Heart left ventricle (tissue), 16 donors: ENCODE measurements around the gene TAS2R31. TPM values are rescaled to one million over a fixed set of nuclear protein-coding genes. Genes with fewer than 3 reads are reported as not detected.
"Not testable (repeated sequence)": the region's sequence is repeated elsewhere in the genome, so short reads cannot be mapped to it uniquely, and the experiment has no call there.

Source experiments
- ATAC-seq, 4 donors: fragments of 200-7000 bp; cut with Tn5 transposase; one replicate each; pipeline ENCODE4 v1.9.1; 2020 to 2022; ENCODE audit warnings: moderate library complexity in 4 of 4, mild to moderate bottlenecking in 3 of 4, moderate number of reproducible peaks in 1 of 4
- DNase-seq, 5 donors: peaks; one replicate each; pipeline ENCODE4 v3.0.0-alpha.2; 2020
- H3K27ac ChIP-seq, 12 donors: fragments of 200-600 bp; sonication (generic) in 4 of 12; one replicate each; pipeline versions ENCODE4 v1.5.0 to v1.8.0; 2016 to 2022; ENCODE audit warnings: mild to moderate bottlenecking in 2 of 12
- H3K27me3 ChIP-seq, 9 donors: fragments of 200-600 bp; sonication (generic) in 2 of 9; one replicate each; pipeline versions ENCODE4 v1.5.1 to v1.8.0; 2016 to 2022; ENCODE audit warnings: mild to moderate bottlenecking in 3 of 9
- H3K36me3 ChIP-seq, 9 donors: fragments of 200-600 bp; sonication (generic) in 2 of 9; one replicate each; pipeline versions ENCODE4 v1.5.0 to v1.8.0; 2018 to 2022; ENCODE audit warnings: mild to moderate bottlenecking in 2 of 9
- H3K4me1 ChIP-seq, 12 donors: fragments of 200-600 bp; sonication (generic) in 4 of 12; one replicate each; pipeline versions ENCODE4 v1.5.0 to v1.8.0; 2016 to 2022; ENCODE audit warnings: mild to moderate bottlenecking in 3 of 12
- H3K4me3 ChIP-seq, 12 donors: fragments of 200-600 bp; sonication (generic) in 4 of 12; one replicate each; pipeline versions ENCODE4 v1.5.0 to v1.8.0; 2017 to 2022; ENCODE audit warnings: mild to moderate bottlenecking in 9 of 12, moderate library complexity in 4 of 12
- H3K9me3 ChIP-seq, 12 donors: fragments of 200-600 bp; sonication (generic) in 4 of 12; one replicate each; pipeline versions ENCODE4 v1.5.0 to v1.8.0; 2016 to 2022; ENCODE audit warnings: mild to moderate bottlenecking in 1 of 12
- CTCF ChIP-seq, 12 donors: fragments of 200-600 bp; sonication (generic) in 4 of 12; IDR thresholded peaks; one replicate each; pipeline versions ENCODE4 v1.5.0 to v1.8.0; 2018 to 2022; ENCODE audit warnings: antibody characterized with exemption in 12 of 12, mild to moderate bottlenecking in 5 of 12
- POLR2A ChIP-seq, 2 donors: fragments of 450-650 bp; IDR thresholded peaks; one replicate each; pipeline ENCODE4 v1.6.1; 2017; ENCODE audit warnings: antibody characterized with exemption in 2 of 2, mild to moderate bottlenecking in 2 of 2, moderate library complexity in 2 of 2
- whole genome bisulfite sequencing, 4 donors: extraction: QIAGEN DNeasy Blood & Tissue Kit in 2 of 4; methylation state at CpG; one replicate each; pipeline versions ENCODE4 v1.1.5 to v1.1.7; 2013 to 2018; 5-methylcytosine and 5-hydroxymethylcytosine counted together
- intact Hi-C, 10 donors: fragments of 100-400 bp; cut with DNase I; formaldehyde crosslinking; loops; one replicate each; pipeline versions ENCODE4 v1.11.1 to v1.14.2; 2022
- polyA plus RNA-seq, 2 donors: library from polyadenylated mRNA; stranded (reverse); fragments of 200-250 nt; gene quantifications; one replicate each; pipeline ENCODE4 v1.2.3, GENCODE V29; 2013
- total RNA-seq, 9 donors: library from RNA; depleted of rRNA in 2 of 9; stranded (reverse); fragments of >200 nt in 2 of 9; fragmentation: NEBNext Ultra II Directional in 3 of 9; extraction: Animal tissue kit (Norgen Biotek cat#: 25700) in 3 of 9; gene quantifications; one replicate each; pipeline versions ENCODE4 v1.1.0 to v1.2.4, GENCODE V29; 2016 to 2023
- donor health status: ischemic (EF 13 %, LVEDD 7.1; RV severe dilation, severe dysfunction).
- donor health status: healthy with polysubstance abuse.
- donor health status: DM: no; HTN: yes; CAD: no.
- donor health status: DM: no; HTN: no; CAD: no.
- donor health status: ischemic (EF 25% LVEDD 6.9; RV normal size, moderate dysfunction).
- donor health status: ischemic (EF 25% LVEDD 5.7; RV mildly dilated, moderate dysfunction).
- donor health status: healthy.
- donor health status: DM: yes; HTN: yes; CAD: no.
- donor health status: ischemic (EF 35%, LVEDD 5.7; RV mildly dilated, moderate dysfunction).
- donor health status: nonischemic (EF 11% LVEDD 7.7; RV severe dilation, severe dysfunction).
- donor health status: DM: yes; HTN: yes; CAD: no.
- donor health status: PGD.
- donor health status: ischemic (EF 29% LVEDD 5.4; RV normal size, mild dysfunction).
- donor health status: nonischemic (EF 23%, LVEDD 6.1; RV moderate dilation, normal function).

TAS2R31 gene
- total and polyA plus RNA-seq, 11 donors, result 0.48 to 1.8 (median 0.62) TPM; not detected in 4

GRCh38 chr12:11040162-11040561 lies 9.0 kb upstream of the TAS2R31 start:
- H3K4me3 ChIP-seq, result no peak overlapping the region
- peaks cover 0 to 4% (median 0%) of the 10 kb centered on the region in 12 donors for H3K4me1 ChIP-seq
- TF ChIP-seq CTCF (IDR thresholded peaks at IDR 0.05), result no peak
- no peak for TF ChIP-seq POLR2A (IDR thresholded peaks at IDR 0.05)
- no peaks in the 10 kb centered on the region for H3K27me3 ChIP-seq
- intact Hi-C loops, result no loop called here
- DNase-seq, result no peak
- ATAC-seq, result no peak
- H3K9me3 ChIP-seq, result peaks cover 0 to 11% (median 0%) of the 10 kb centered on the region in 12 donors
- 77 to 90% (median 88%) methylated on average over 1 of the region's 1 CpG for WGBS, 4 donors
- H3K27ac ChIP-seq, result no peak overlapping the region
- peaks cover 0 to 14% (median 3%) of the 10 kb centered on the region in 9 donors for H3K36me3 ChIP-seq

GRCh38 chr12:11039171-11039570 lies 8.0 kb upstream of the TAS2R31 start:
- WGBS, 4 donors, result 48 to 69% (median 58%) methylated on average over 3 of the region's 3 CpGs
- intact Hi-C loops, result loop anchor here in 2 of 10 donors (1.0 to 2.0 kb wide), 2 partner anchors 27 to 28 kb away; no protein-coding TSS in a partner anchor

GRCh38 chr12:11033959-11034358 lies 2.8 kb upstream of the TAS2R31 start:
- H3K4me3 ChIP-seq, H3K9me3 ChIP-seq, ATAC-seq, H3K4me1 ChIP-seq, H3K27ac ChIP-seq, H3K36me3 ChIP-seq, H3K27me3 ChIP-seq, intact Hi-C loops, DNase-seq: not testable (repeated sequence)
- WGBS, 4 donors, result 100% methylated on average over 1 of the region's 3 CpGs; no CpG with 5 or more reads in 1 of the 4 donors

More at GRCh38 chr12:11039171-11039570, 8.0 kb upstream of the TAS2R31 start:
- H3K27ac ChIP-seq, result no peak overlapping the region
- TF ChIP-seq POLR2A (IDR thresholded peaks at IDR 0.05) (no peak), CTCF (IDR thresholded peaks at IDR 0.05) (no peak)
- no peaks in the 10 kb centered on the region for H3K27me3 ChIP-seq
- peaks cover 0 to 5% (median 0%) of the 10 kb centered on the region in 9 donors for H3K36me3 ChIP-seq
- peaks cover 0 to 4% (median 0%) of the 10 kb centered on the region in 12 donors for H3K4me1 ChIP-seq
- H3K4me3 ChIP-seq, result no peak overlapping the region
- DNase-seq (no peak), ATAC-seq (no peak)
- peaks cover 0 to 11% (median 0%) of the 10 kb centered on the region in 12 donors for H3K9me3 ChIP-seq

GRCh38 chr12:11026118-11026517 lies 5.1 kb downstream of the TAS2R31 start:
- intact Hi-C loops, result no loop called here
- 90 to 96% (median 94%) methylated on average over 6 of the region's 6 CpGs for whole genome bisulfite sequencing, 4 donors
- Histone ChIP-seq H3K27me3 (no peaks in the 10 kb centered on the region), H3K27ac (no peak overlapping the region), H3K4me3 (no peak overlapping the region), H3K4me1 (no peaks in the 10 kb centered on the region), H3K36me3 (peaks cover 0 to 10% (median 0%) of the 10 kb centered on the region in 9 donors), H3K9me3 (peaks cover 0 to 8% (median 0%) of the 10 kb centered on the region in 12 donors)
- peak in 1 of 12 donors; percentile 5 for TF ChIP-seq CTCF (IDR thresholded peaks at IDR 0.05)
- TF ChIP-seq POLR2A (IDR thresholded peaks at IDR 0.05), result no peak
- DNase-seq (no peak), ATAC-seq (no peak)

GRCh38 chr12:11023387-11023786 lies 7.8 kb downstream of the TAS2R31 start:
- H3K36me3 ChIP-seq, result peaks cover 0 to 10% (median 0%) of the 10 kb centered on the region in 9 donors
- no peak for TF ChIP-seq CTCF (IDR thresholded peaks at IDR 0.05)
- TF ChIP-seq POLR2A (IDR thresholded peaks at IDR 0.05), result no peak

More at GRCh38 chr12:11023387-11023786, 7.8 kb downstream of the TAS2R31 start:
- no peaks in the 10 kb centered on the region for H3K4me1 ChIP-seq
- 86 to 93% (median 90%) methylated on average over 2 of the region's 2 CpGs for WGBS, 4 donors
- H3K27ac ChIP-seq, result no peak overlapping the region
- H3K27me3 ChIP-seq, result no peaks in the 10 kb centered on the region
- ATAC-seq (no peak), DNase-seq (no peak)
- H3K9me3 ChIP-seq, result peaks cover 0 to 8% (median 0%) of the 10 kb centered on the region in 12 donors
- intact Hi-C loops, result no loop called here
- H3K4me3 ChIP-seq, result no peak overlapping the region
